ENCODE measurements around the gene KLHL29.

DNA sequence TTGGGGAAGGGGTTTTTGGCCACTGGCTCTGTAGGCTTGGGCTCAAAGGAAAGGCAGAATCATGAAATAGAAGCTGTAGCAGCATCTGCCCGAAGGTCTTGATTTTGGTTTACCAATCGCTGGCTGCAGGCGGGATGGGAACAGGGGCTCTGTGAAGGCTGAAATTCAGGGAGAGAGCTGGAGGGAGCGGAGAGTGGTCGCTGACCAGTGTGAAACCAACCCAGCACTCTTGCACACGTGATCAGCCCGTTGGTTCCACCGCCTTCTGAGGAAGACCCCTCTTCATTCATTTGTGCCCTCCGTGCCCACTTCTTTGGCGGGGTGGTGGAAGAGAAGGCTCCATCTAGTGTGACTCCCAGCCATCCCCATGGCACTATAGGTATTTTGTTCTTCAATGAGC lies 82.6 kb downstream of the KLHL29 start:
- TF ChIP-seq, protein P1, sequence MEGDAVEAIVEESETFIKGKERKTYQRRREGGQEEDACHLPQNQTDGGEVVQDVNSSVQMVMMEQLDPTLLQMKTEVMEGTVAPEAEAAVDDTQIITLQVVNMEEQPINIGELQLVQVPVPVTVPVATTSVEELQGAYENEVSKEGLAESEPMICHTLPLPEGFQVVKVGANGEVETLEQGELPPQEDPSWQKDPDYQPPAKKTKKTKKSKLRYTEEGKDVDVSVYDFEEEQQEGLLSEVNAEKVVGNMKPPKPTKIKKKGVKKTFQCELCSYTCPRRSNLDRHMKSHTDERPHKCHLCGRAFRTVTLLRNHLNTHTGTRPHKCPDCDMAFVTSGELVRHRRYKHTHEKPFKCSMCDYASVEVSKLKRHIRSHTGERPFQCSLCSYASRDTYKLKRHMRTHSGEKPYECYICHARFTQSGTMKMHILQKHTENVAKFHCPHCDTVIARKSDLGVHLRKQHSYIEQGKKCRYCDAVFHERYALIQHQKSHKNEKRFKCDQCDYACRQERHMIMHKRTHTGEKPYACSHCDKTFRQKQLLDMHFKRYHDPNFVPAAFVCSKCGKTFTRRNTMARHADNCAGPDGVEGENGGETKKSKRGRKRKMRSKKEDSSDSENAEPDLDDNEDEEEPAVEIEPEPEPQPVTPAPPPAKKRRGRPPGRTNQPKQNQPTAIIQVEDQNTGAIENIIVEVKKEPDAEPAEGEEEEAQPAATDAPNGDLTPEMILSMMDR (IDR thresholded peaks at IDR 0.05) = no peak
- TF ChIP-seq POLR2A (IDR thresholded peaks at IDR 0.05) = no peak
